ENCODE data around the gene MAP1S.

The MAP1S gene

GRCh38 chr19:17751912-17752273, 32.6 kb downstream of the MAP1S start:
- no peak overlapping the region for H3K4me3 ChIP-seq (ENCODE audit: low read depth, low read length)
- no peak for DNase-seq (ENCODE audit: low read depth)
- no peak for TF ChIP-seq CTCF (IDR thresholded peaks at IDR 0.05; ENCODE audit: low read depth, low read length, missing control alignments)
- in situ Hi-C loops (cut with HindIII; ENCODE audit: low sequenced_read_pairs), result no loop called here

GRCh38 chr19:17752865-17753639, 33.8 kb downstream of the MAP1S start:
- no peak for TF ChIP-seq CTCF (IDR thresholded peaks at IDR 0.05; ENCODE audit: low read depth, low read length, missing control alignments)
- DNase-seq (ENCODE audit: low read depth), result no peak
- no peak overlapping the region for H3K4me3 ChIP-seq (ENCODE audit: low read depth, low read length)
- in situ Hi-C loops (cut with HindIII; ENCODE audit: low sequenced_read_pairs), result no loop called here

- TF ChIP-seq CTCF (IDR thresholded peaks at IDR 0.05; ENCODE audit: low read depth, low read length, missing control alignments), result no peak
- in situ Hi-C loops (cut with HindIII; ENCODE audit: low sequenced_read_pairs), result no loop called here
- no peak for DNase-seq (ENCODE audit: low read depth)
- no peak overlapping the region for H3K4me3 ChIP-seq (ENCODE audit: low read depth, low read length)
These were observed 34.7 kb downstream of the MAP1S start for GRCh38 chr19:17753976-17754375.

GRCh38 chr19:17754634-17755442, 35.6 kb downstream of the MAP1S start:
- no peak for TF ChIP-seq CTCF (IDR thresholded peaks at IDR 0.05; ENCODE audit: low read depth, low read length, missing control alignments)
- in situ Hi-C loops (cut with HindIII; ENCODE audit: low sequenced_read_pairs), result no loop called here
- H3K4me3 ChIP-seq (ENCODE audit: low read depth, low read length), result no peak overlapping the region
- DNase-seq (ENCODE audit: low read depth), result no peak

- in situ Hi-C loops (cut with HindIII; ENCODE audit: low sequenced_read_pairs), result no loop called here
- no peak overlapping the region for H3K4me3 ChIP-seq (ENCODE audit: low read depth, low read length)
- TF ChIP-seq CTCF (IDR thresholded peaks at IDR 0.05; ENCODE audit: low read depth, low read length, missing control alignments), result no peak
- DNase-seq (ENCODE audit: low read depth), result no peak
These were observed 36.2 kb downstream of the MAP1S start for GRCh38 chr19:17755443-17755890.

- DNase-seq (ENCODE audit: low read depth), result no peak
- in situ Hi-C loops (cut with HindIII; ENCODE audit: low sequenced_read_pairs), result no loop called here
- TF ChIP-seq CTCF (IDR thresholded peaks at IDR 0.05; ENCODE audit: low read depth, low read length, missing control alignments), result no peak
- no peak overlapping the region for H3K4me3 ChIP-seq (ENCODE audit: low read depth, low read length)
These were observed 36.8 kb downstream of the MAP1S start for GRCh38 chr19:17755977-17756670.
